ENCODE measurements around the gene ADARB2. TPM values are rescaled to one million over a fixed set of nuclear protein-coding genes. Genes with fewer than 3 reads are reported as not detected.

ADARB2 gene
- total RNA-seq, 1 donor from 2014 or later: 0.08 TPM

- no peak for TF ChIP-seq CTCF (IDR thresholded peaks at IDR 0.05; ENCODE audit: insufficient read depth, low read length, poor library complexity, severe bottlenecking)
- Histone ChIP-seq H3K36me3 (ENCODE audit: control insufficient read depth, insufficient read depth, low read length) (no peaks in the 10 kb centered on the region), H3K27me3 (ENCODE audit: control insufficient read depth, insufficient read depth, low read length) (no peaks in the 10 kb centered on the region), H3K4me3 (ENCODE audit: low read depth, low read length) (no peak overlapping the region)
- no peak for DNase-seq (ENCODE audit: low read depth)
Observed at GRCh38 chr10:1513221-1513620, 224.1 kb downstream of the ADARB2 start.

- no peak for DNase-seq (ENCODE audit: low read depth)
- H3K36me3 ChIP-seq (ENCODE audit: control insufficient read depth, insufficient read depth, low read length): no peaks in the 10 kb centered on the region
- H3K4me3 ChIP-seq (ENCODE audit: low read depth, low read length): no peak overlapping the region
- TF ChIP-seq CTCF (IDR thresholded peaks at IDR 0.05; ENCODE audit: insufficient read depth, low read length, poor library complexity, severe bottlenecking): no peak
- no peaks in the 10 kb centered on the region for H3K27me3 ChIP-seq (ENCODE audit: control insufficient read depth, insufficient read depth, low read length)
Observed at GRCh38 chr10:1509011-1509530, 228.3 kb downstream of the ADARB2 start.

- DNase-seq (ENCODE audit: low read depth): no peak
- no peaks in the 10 kb centered on the region for H3K27me3 ChIP-seq (ENCODE audit: control insufficient read depth, insufficient read depth, low read length)
- no peaks in the 10 kb centered on the region for H3K36me3 ChIP-seq (ENCODE audit: control insufficient read depth, insufficient read depth, low read length)
- TF ChIP-seq CTCF (IDR thresholded peaks at IDR 0.05; ENCODE audit: insufficient read depth, low read length, poor library complexity, severe bottlenecking): no peak
- H3K4me3 ChIP-seq (ENCODE audit: low read depth, low read length): no peak overlapping the region
Observed at GRCh38 chr10:1508096-1508495, 229.2 kb downstream of the ADARB2 start.

- Histone ChIP-seq H3K4me3 (ENCODE audit: low read depth, low read length) (no peak overlapping the region), H3K36me3 (ENCODE audit: control insufficient read depth, insufficient read depth, low read length) (no peaks in the 10 kb centered on the region), H3K27me3 (ENCODE audit: control insufficient read depth, insufficient read depth, low read length) (no peaks in the 10 kb centered on the region)
- no peak for TF ChIP-seq CTCF (IDR thresholded peaks at IDR 0.05; ENCODE audit: insufficient read depth, low read length, poor library complexity, severe bottlenecking)
- DNase-seq (ENCODE audit: low read depth): no peak
Observed at GRCh38 chr10:1507436-1507835, 229.9 kb downstream of the ADARB2 start.

- no peaks in the 10 kb centered on the region for H3K36me3 ChIP-seq (ENCODE audit: control insufficient read depth, insufficient read depth, low read length)
- no peak for DNase-seq (ENCODE audit: low read depth)
- no peaks in the 10 kb centered on the region for H3K27me3 ChIP-seq (ENCODE audit: control insufficient read depth, insufficient read depth, low read length)
- no peak overlapping the region for H3K4me3 ChIP-seq (ENCODE audit: low read depth, low read length)
- TF ChIP-seq CTCF (IDR thresholded peaks at IDR 0.05; ENCODE audit: insufficient read depth, low read length, poor library complexity, severe bottlenecking): no peak
Observed at GRCh38 chr10:1504940-1505339, 232.4 kb downstream of the ADARB2 start.

- TF ChIP-seq CTCF (IDR thresholded peaks at IDR 0.05; ENCODE audit: insufficient read depth, low read length, poor library complexity, severe bottlenecking): no peak
- DNase-seq (ENCODE audit: low read depth): no peak
- Histone ChIP-seq H3K27me3 (ENCODE audit: control insufficient read depth, insufficient read depth, low read length) (no peaks in the 10 kb centered on the region), H3K4me3 (ENCODE audit: low read depth, low read length) (no peak overlapping the region), H3K36me3 (ENCODE audit: control insufficient read depth, insufficient read depth, low read length) (no peaks in the 10 kb centered on the region)
Observed at GRCh38 chr10:1504286-1504685, 233.0 kb downstream of the ADARB2 start.

Measured in kidney epithelial cell (primary cell).